ENCODE measurements around the gene POU2F1. TPM values are rescaled to one million over a fixed set of nuclear protein-coding genes. Genes with fewer than 3 reads are reported as not detected.
"Not testable (repeated sequence)": the region's sequence is repeated elsewhere in the genome, so short reads cannot be mapped to it uniquely, and the experiment has no call there.

The POU2F1 gene
- total and polyA plus RNA-seq, 4 donors: 1.1 to 28.6 (median 13.7) TPM

DNA sequence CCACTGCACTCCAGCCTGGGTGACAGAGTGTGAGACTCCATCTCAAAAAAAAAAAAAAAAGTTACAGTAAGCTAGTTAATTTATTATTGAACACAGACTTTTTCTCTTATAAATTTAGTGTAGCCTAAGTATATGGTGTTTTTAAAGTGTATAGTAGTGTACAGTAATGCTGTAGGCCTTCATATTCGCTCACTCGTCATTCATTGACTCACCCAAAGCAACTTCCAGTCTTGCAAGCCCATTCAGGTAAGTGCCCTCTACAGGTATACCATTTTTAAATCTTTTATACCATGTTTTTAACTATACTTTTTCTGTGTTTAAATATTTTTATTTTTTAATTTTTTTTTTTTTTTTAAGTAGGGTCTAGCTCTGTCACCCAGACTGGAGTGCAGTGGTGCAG is 12.1 kb downstream of the POU2F1 start:
- Histone ChIP-seq H3K4me1 (ENCODE audit: control insufficient read depth in 1 of 2, insufficient read depth in 2 of 2, low read length in 2 of 2) (peaks cover 0 to 2% of the 10 kb centered on the region in 2 donors), H3K27me3 (ENCODE audit: control insufficient read depth in 1 of 2, insufficient read depth in 2 of 2, low read length in 1 of 2) (no peaks in the 10 kb centered on the region), H3K36me3 (ENCODE audit: control insufficient read depth in 1 of 2, insufficient read depth in 2 of 2, low read length in 1 of 2) (no peaks in the 10 kb centered on the region), H3K27ac (ENCODE audit: low read depth in 1 of 2, low read length in 2 of 2) (no peak overlapping the region), H3K4me3 (ENCODE audit: low read length in 2 of 2) (no peak overlapping the region), H3K9me3 (ENCODE audit: control insufficient read depth, low read length) (no peaks in the 10 kb centered on the region)
- intact Hi-C loops (cut with DNase I): no loop called here
- ATAC-seq (ENCODE audit: low FRiP score): no peak
- WGBS, 2 donors: 97% methylated on average over 2 of the region's 2 CpGs
- DNase-seq: no peak

DNA sequence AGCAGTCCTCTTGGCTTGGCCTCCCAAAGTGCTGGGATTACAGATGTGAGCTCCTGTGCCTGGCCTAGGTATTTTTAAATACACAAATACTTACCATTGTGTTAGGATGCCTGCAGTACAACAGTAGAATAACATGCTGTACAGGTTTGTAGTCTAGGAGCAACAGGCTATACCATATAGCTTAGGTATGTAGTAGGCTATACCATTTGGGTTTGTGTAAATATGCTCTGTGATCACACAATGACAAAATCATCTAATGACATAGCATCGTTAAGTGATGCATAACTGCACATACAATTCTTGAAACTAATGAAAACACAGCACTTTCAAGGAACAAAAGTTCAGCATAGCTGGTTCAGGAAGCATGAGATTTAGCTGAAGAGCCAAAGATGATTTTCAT is 12.7 kb downstream of the POU2F1 start:
- no peaks in the 10 kb centered on the region for H3K27me3 ChIP-seq (ENCODE audit: control insufficient read depth in 1 of 2, insufficient read depth in 2 of 2, low read length in 1 of 2)
- intact Hi-C loops (cut with DNase I): no loop called here
- H3K9me3 ChIP-seq (ENCODE audit: control insufficient read depth, low read length): no peaks in the 10 kb centered on the region
- no peak overlapping the region for H3K4me3 ChIP-seq (ENCODE audit: low read length in 2 of 2)
- ATAC-seq (ENCODE audit: low FRiP score) (no peak), DNase-seq (no peak)
- no peak overlapping the region for H3K27ac ChIP-seq (ENCODE audit: low read depth in 1 of 2, low read length in 2 of 2)
- H3K36me3 ChIP-seq (ENCODE audit: control insufficient read depth in 1 of 2, insufficient read depth in 2 of 2, low read length in 1 of 2): no peaks in the 10 kb centered on the region
- WGBS, 2 donors: 89 to 94% methylated on average over 1 of the region's 1 CpG
- H3K4me1 ChIP-seq (ENCODE audit: control insufficient read depth in 1 of 2, insufficient read depth in 2 of 2, low read length in 2 of 2): peaks cover 0 to 2% of the 10 kb centered on the region in 2 donors

DNA sequence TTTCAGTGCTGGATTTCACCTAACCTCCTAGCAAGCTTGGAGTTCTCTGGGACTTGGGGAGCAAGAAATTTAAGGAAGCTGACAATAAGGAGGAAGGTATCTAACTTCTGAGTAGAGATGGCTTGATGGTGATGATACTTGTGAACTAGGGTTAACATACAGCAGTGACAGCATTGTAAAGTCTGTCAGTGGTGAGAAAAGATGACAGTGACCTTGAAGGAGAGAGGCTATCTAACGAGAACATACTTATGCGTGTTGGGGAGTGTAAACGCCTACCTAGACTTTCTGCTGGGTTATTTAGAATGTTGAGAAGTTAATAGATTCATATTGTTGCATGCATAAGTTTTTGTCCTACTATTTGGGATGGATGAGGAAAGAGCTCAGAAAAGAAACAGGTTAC is 16.3 kb downstream of the POU2F1 start:
- ATAC-seq (ENCODE audit: low FRiP score): no peak
- Histone ChIP-seq H3K27me3 (ENCODE audit: control insufficient read depth in 1 of 2, insufficient read depth in 2 of 2, low read length in 1 of 2) (no peaks in the 10 kb centered on the region), H3K4me3 (ENCODE audit: low read length in 2 of 2) (no peak overlapping the region), H3K9me3 (ENCODE audit: control insufficient read depth, low read length) (no peaks in the 10 kb centered on the region), H3K36me3 (ENCODE audit: control insufficient read depth in 1 of 2, insufficient read depth in 2 of 2, low read length in 1 of 2) (no peaks in the 10 kb centered on the region), H3K4me1 (ENCODE audit: control insufficient read depth in 1 of 2, insufficient read depth in 2 of 2, low read length in 2 of 2) (peaks cover 0 to 2% of the 10 kb centered on the region in 2 donors), H3K27ac (ENCODE audit: low read depth in 1 of 2, low read length in 2 of 2) (no peak overlapping the region)
- WGBS, 2 donors: 93 to 97% methylated on average over 3 of the region's 3 CpGs
- DNase-seq: no peak
- intact Hi-C loops (cut with DNase I): no loop called here

DNA sequence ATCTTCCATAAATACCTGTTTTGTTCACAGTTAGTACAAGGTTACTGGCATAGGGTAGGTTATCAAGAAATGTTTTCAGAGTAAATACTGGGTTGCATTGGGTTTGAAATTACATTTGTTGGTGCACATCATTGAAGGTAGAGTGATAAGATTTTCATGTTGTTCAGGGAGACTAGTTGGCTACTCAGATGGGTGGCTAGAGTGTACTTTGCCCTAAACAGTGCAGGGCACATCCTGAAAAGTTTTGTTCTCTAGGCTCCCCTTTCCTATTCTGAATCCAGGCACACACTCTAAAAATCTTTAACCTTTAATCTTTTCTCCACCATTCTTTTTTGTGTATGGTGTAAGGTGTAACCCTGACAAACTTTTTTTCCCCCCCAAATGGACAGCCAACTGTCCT is 18.0 kb downstream of the POU2F1 start:
- no peaks in the 10 kb centered on the region for H3K9me3 ChIP-seq (ENCODE audit: control insufficient read depth, low read length)
- no peak overlapping the region for H3K27ac ChIP-seq (ENCODE audit: low read depth in 1 of 2, low read length in 2 of 2)
- H3K27me3 ChIP-seq (ENCODE audit: control insufficient read depth in 1 of 2, insufficient read depth in 2 of 2, low read length in 1 of 2): no peaks in the 10 kb centered on the region
- intact Hi-C loops (cut with DNase I): no loop called here
- no peaks in the 10 kb centered on the region for H3K36me3 ChIP-seq (ENCODE audit: control insufficient read depth in 1 of 2, insufficient read depth in 2 of 2, low read length in 1 of 2)
- no peak overlapping the region for H3K4me3 ChIP-seq (ENCODE audit: low read length in 2 of 2)
- peaks cover 0 to 2% of the 10 kb centered on the region in 2 donors for H3K4me1 ChIP-seq (ENCODE audit: control insufficient read depth in 1 of 2, insufficient read depth in 2 of 2, low read length in 2 of 2)
- no peak for DNase-seq
- ATAC-seq (ENCODE audit: low FRiP score): no peak

DNA sequence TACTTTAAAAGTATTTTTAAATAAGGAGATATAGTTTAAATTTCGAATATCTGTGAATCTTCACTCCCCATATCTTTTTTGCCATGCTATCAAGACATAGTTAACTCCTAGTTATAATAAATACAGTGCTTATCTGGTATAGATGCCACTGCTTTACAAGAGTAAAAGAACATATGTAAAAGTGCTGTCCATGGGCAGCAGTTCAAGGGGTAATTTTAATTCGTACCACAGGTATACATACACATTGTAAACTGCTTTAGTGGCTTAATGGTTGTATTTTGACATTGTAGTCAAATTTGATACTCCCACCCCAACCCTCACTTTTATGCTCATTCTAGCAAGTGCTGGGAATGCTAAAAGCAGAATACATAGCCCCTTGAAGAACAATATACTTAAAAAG is 18.6 kb downstream of the POU2F1 start:
- Histone ChIP-seq H3K27me3 (ENCODE audit: control insufficient read depth in 1 of 2, insufficient read depth in 2 of 2, low read length in 1 of 2) (no peaks in the 10 kb centered on the region), H3K27ac (ENCODE audit: low read depth in 1 of 2, low read length in 2 of 2) (no peak overlapping the region), H3K4me3 (ENCODE audit: low read length in 2 of 2) (no peak overlapping the region), H3K9me3 (ENCODE audit: control insufficient read depth, low read length) (no peaks in the 10 kb centered on the region), H3K36me3 (ENCODE audit: control insufficient read depth in 1 of 2, insufficient read depth in 2 of 2, low read length in 1 of 2) (no peaks in the 10 kb centered on the region), H3K4me1 (ENCODE audit: control insufficient read depth in 1 of 2, insufficient read depth in 2 of 2, low read length in 2 of 2) (peaks cover 0 to 2% of the 10 kb centered on the region in 2 donors)
- DNase-seq (no peak), ATAC-seq (ENCODE audit: low FRiP score) (no peak)
- intact Hi-C loops (cut with DNase I): no loop called here
- WGBS, 2 donors: 84 to 85% methylated on average over 2 of the region's 2 CpGs

DNA sequence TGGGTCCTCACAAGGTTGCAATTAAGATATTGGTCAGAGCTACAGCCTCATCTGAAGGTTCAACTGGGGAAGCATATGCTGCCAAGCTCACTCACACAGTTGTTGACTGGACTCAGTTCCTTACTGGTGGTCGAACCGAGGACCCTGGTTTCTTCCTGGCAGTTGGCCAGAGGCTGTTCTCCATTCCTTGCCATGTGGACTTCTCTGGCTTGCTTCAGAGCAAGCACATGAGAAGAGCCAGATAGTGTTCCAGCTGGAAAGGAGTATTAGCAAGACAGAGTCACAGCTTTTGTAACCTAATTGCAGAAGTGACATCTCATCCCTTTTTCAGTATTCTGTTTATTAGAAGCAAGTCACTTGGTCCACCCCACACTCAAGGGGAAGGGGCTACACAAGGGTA is 23.6 kb downstream of the POU2F1 start:
- Histone ChIP-seq H3K4me3 (ENCODE audit: low read length in 2 of 2) (no peak overlapping the region), H3K36me3 (ENCODE audit: control insufficient read depth in 1 of 2, insufficient read depth in 2 of 2, low read length in 1 of 2) (no peaks in the 10 kb centered on the region), H3K9me3 (ENCODE audit: control insufficient read depth, low read length) (no peaks in the 10 kb centered on the region), H3K4me1 (ENCODE audit: control insufficient read depth in 1 of 2, insufficient read depth in 2 of 2, low read length in 2 of 2) (peaks cover 0 to 3% of the 10 kb centered on the region in 2 donors), H3K27ac (ENCODE audit: low read depth in 1 of 2, low read length in 2 of 2) (no peak overlapping the region), H3K27me3 (ENCODE audit: control insufficient read depth in 1 of 2, insufficient read depth in 2 of 2, low read length in 1 of 2) (no peaks in the 10 kb centered on the region)
- no peak for DNase-seq
- 90% methylated on average over 2 of the region's 2 CpGs for WGBS, 2 donors
- no peak for ATAC-seq (ENCODE audit: low FRiP score)
- intact Hi-C loops (cut with DNase I): no loop called here

DNA sequence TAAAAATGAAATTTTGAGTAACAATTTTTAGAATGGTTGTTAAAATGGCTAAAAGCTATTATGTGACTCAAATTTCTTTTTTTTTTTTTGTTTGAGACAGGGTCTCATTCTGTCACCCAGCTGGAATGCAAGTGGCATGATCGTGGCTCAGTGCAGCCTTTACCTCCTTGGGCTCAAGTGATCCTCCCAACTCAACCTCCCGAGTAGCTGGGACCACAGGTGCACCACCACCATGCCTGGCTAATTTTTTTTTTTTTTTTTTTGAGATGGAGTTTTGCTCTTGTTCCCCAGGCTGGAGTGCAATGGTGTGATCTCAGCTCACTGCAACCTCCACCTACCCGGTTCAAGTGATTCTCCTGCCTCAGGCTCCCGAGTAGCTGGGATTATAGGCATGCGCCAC is 24.5 kb downstream of the POU2F1 start:
- intact Hi-C loops (cut with DNase I); H3K9me3 ChIP-seq (ENCODE audit: control insufficient read depth, low read length); ATAC-seq (ENCODE audit: low FRiP score); DNase-seq; H3K27ac ChIP-seq (ENCODE audit: low read depth in 1 of 2, low read length in 2 of 2); H3K27me3 ChIP-seq (ENCODE audit: control insufficient read depth in 1 of 2, insufficient read depth in 2 of 2, low read length in 1 of 2); H3K36me3 ChIP-seq (ENCODE audit: control insufficient read depth in 1 of 2, insufficient read depth in 2 of 2, low read length in 1 of 2); H3K4me1 ChIP-seq (ENCODE audit: control insufficient read depth in 1 of 2, insufficient read depth in 2 of 2, low read length in 2 of 2); H3K4me3 ChIP-seq (ENCODE audit: low read length in 2 of 2): not testable (repeated sequence)
- 81 to 83% methylated on average over 5 of the region's 5 CpGs for WGBS, 2 donors

DNA sequence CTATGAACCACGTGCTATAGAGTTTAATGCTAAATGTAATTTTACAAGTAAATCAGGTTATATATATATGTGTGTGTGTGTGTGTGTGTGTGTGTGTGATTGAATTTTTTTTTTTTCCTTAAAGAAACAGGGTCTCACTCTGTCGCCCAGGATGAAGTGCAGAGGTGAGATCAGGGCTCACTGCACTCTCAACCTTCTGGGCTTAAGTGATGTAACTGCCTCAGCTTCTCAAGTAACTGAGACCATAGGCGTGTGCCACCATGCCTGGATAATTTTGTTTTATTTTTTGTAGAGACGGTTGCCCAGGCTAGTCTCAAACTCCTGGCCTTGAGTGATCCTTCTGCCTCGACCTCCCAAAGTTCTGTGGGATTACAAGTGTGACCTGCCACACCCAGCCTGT is 26.3 kb downstream of the POU2F1 start:
- H3K4me3 ChIP-seq (ENCODE audit: low read length in 2 of 2): no peak overlapping the region
- ATAC-seq (ENCODE audit: low FRiP score): no peak
- no peaks in the 10 kb centered on the region for H3K27me3 ChIP-seq (ENCODE audit: control insufficient read depth in 1 of 2, insufficient read depth in 2 of 2, low read length in 1 of 2)
- DNase-seq: no peak
- intact Hi-C loops (cut with DNase I): no loop called here
- H3K9me3 ChIP-seq (ENCODE audit: control insufficient read depth, low read length): no peaks in the 10 kb centered on the region
- no peak overlapping the region for H3K27ac ChIP-seq (ENCODE audit: low read depth in 1 of 2, low read length in 2 of 2)
- H3K4me1 ChIP-seq (ENCODE audit: control insufficient read depth in 1 of 2, insufficient read depth in 2 of 2, low read length in 2 of 2): peaks cover 0 to 5% of the 10 kb centered on the region in 2 donors
- no peaks in the 10 kb centered on the region for H3K36me3 ChIP-seq (ENCODE audit: control insufficient read depth in 1 of 2, insufficient read depth in 2 of 2, low read length in 1 of 2)
- 72 to 75% methylated on average over 5 of the region's 5 CpGs for WGBS, 2 donors

DNA sequence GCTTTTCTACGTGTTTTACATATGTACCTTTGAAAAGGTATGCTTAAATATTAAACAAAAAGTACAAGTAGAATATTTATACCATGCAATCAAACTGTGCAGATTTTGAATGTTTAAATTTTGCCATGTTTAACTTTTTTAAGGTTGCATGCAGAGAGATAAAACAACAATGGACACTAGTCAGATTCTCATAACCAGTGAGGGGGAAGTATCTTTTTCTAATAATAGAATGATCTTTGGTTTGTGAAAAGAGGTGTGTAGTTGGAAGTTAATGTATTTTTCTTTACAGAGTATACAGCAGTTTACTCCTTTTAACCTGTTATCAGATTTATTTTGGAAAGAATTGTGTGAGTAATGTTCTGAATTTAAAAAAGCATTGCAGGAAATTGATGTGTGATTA is 27.1 kb downstream of the POU2F1 start:
- Histone ChIP-seq H3K27me3 (ENCODE audit: control insufficient read depth in 1 of 2, insufficient read depth in 2 of 2, low read length in 1 of 2) (no peaks in the 10 kb centered on the region), H3K4me1 (ENCODE audit: control insufficient read depth in 1 of 2, insufficient read depth in 2 of 2, low read length in 2 of 2) (peaks cover 0 to 5% of the 10 kb centered on the region in 2 donors), H3K36me3 (ENCODE audit: control insufficient read depth in 1 of 2, insufficient read depth in 2 of 2, low read length in 1 of 2) (no peaks in the 10 kb centered on the region), H3K27ac (ENCODE audit: low read depth in 1 of 2, low read length in 2 of 2) (no peak overlapping the region), H3K4me3 (ENCODE audit: low read length in 2 of 2) (no peak overlapping the region), H3K9me3 (ENCODE audit: control insufficient read depth, low read length) (no peaks in the 10 kb centered on the region)
- no peak for DNase-seq
- WGBS, 2 donors: 92 to 94% methylated on average over 1 of the region's 1 CpG
- intact Hi-C loops (cut with DNase I): no loop called here
- no peak for ATAC-seq (ENCODE audit: low FRiP score)

All from aorta (tissue), 5 donors.